ENCODE measurements around the gene FRYL.
A peak's percentile ranks its signal among the peaks of the same experiment; 100 is the strongest.

Gene FRYL

DNA sequence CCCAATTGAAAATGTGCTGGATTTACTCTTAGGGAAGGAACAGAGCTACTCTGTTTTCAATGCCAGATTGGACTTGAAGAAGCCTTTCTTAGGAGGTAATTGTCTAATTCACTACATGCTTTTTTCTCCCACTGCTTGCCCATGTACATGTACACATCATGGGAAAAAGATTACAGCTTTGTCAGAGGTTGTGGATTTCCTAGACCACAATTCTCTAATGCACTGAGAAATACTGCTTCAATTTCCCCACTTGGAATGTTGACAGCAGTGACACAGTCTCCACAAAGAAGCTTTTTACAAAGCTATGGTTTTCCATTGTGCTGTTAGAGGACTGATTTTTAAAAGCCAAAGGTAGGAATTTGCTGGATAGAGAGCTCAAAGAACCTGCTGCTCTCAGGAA lies 270.5 kb downstream of the FRYL start:
- H3K18ac ChIP-seq (ENCODE audit: low read length), result no peak overlapping the region
- no peak overlapping the region for H3K4me2 ChIP-seq (ENCODE audit: low read length)
- no peak overlapping the region for H2AFZ ChIP-seq (ENCODE audit: insufficient read depth, low read length, poor library complexity)
- no peaks in the 10 kb centered on the region for H3K79me1 ChIP-seq (ENCODE audit: low read length)
- no peak overlapping the region for H4K12ac ChIP-seq (ENCODE audit: low read depth, low read length)
- H3K23ac ChIP-seq (ENCODE audit: low read length), result no peak overlapping the region
- no peak overlapping the region for H4K91ac ChIP-seq (ENCODE audit: low read depth, low read length)
- no peak overlapping the region for H3K14ac ChIP-seq (ENCODE audit: low read length)
- no peak overlapping the region for H3K27ac ChIP-seq (ENCODE audit: low read depth, low read length)
- no peak overlapping the region for H3K4me3 ChIP-seq (ENCODE audit: low read depth, low read length)
- H3K4me1 ChIP-seq (ENCODE audit: control insufficient read depth in 1 of 2, insufficient read depth in 2 of 2, low read length in 2 of 2), result no peaks in the 10 kb centered on the region
- H3K36me3 ChIP-seq (ENCODE audit: control insufficient read depth in 1 of 2, insufficient read depth in 2 of 2, low read length in 2 of 2), result peaks cover 2 to 13% of the 10 kb centered on the region in 2 experiments
- no peak overlapping the region for H2AK5ac ChIP-seq (ENCODE audit: low read length)
- H4K8ac ChIP-seq (ENCODE audit: low read depth, low read length), result no peak overlapping the region
- no peak for DNase-seq
- no peak overlapping the region for H2BK5ac ChIP-seq (ENCODE audit: low read depth, low read length, poor library complexity)
- no peaks in the 10 kb centered on the region for H3K27me3 ChIP-seq (ENCODE audit: insufficient read depth, low read length)
- no peaks in the 10 kb centered on the region for H3K79me2 ChIP-seq (ENCODE audit: control insufficient read depth, insufficient read depth, low read length, poor library complexity)
- H3K4ac ChIP-seq (ENCODE audit: low read depth, low read length), result no peak overlapping the region
- no peaks in the 10 kb centered on the region for H3K9me3 ChIP-seq (ENCODE audit: insufficient read depth, low read depth, low read length)
- H2BK120ac ChIP-seq (ENCODE audit: insufficient read depth, low read length, poor library complexity), result no peak overlapping the region
- no peak overlapping the region for H3K9ac ChIP-seq (ENCODE audit: low read length)
- H2BK12ac ChIP-seq (ENCODE audit: low read length), result no peak overlapping the region

GRCh38 chr4:48506716-48507115 lies 273.4 kb downstream of the FRYL start:
- H2BK120ac ChIP-seq (ENCODE audit: insufficient read depth, low read length, poor library complexity), result no peak overlapping the region
- H3K14ac ChIP-seq (ENCODE audit: low read length), result no peak overlapping the region
- H3K4ac ChIP-seq (ENCODE audit: low read depth, low read length), result no peak overlapping the region
- peaks cover 0 to 9% of the 10 kb centered on the region in 2 experiments for H3K36me3 ChIP-seq (ENCODE audit: control insufficient read depth in 1 of 2, insufficient read depth in 2 of 2, low read length in 2 of 2)
- WGBS (ENCODE audit: extremely low coverage, insufficient coverage, insufficient read length), result no CpG with 5 or more reads among the region's 2 CpGs
- H2AFZ ChIP-seq (ENCODE audit: insufficient read depth, low read length, poor library complexity), result no peak overlapping the region
- H4K8ac ChIP-seq (ENCODE audit: low read depth, low read length), result no peak overlapping the region
- no peak overlapping the region for H2BK5ac ChIP-seq (ENCODE audit: low read depth, low read length, poor library complexity)
- H3K4me3 ChIP-seq (ENCODE audit: low read depth, low read length), result no peak overlapping the region
- H2AK5ac ChIP-seq (ENCODE audit: low read length), result no peak overlapping the region
- H3K79me2 ChIP-seq (ENCODE audit: control insufficient read depth, insufficient read depth, low read length, poor library complexity), result no peaks in the 10 kb centered on the region
- no peaks in the 10 kb centered on the region for H3K4me1 ChIP-seq (ENCODE audit: control insufficient read depth in 1 of 2, insufficient read depth in 2 of 2, low read length in 2 of 2)
- H3K23ac ChIP-seq (ENCODE audit: low read length), result no peak overlapping the region
- no peaks in the 10 kb centered on the region for H3K79me1 ChIP-seq (ENCODE audit: low read length)
- H4K12ac ChIP-seq (ENCODE audit: low read depth, low read length), result no peak overlapping the region
- H4K91ac ChIP-seq (ENCODE audit: low read depth, low read length), result no peak overlapping the region
- H3K27me3 ChIP-seq (ENCODE audit: insufficient read depth, low read length), result no peaks in the 10 kb centered on the region
- H3K18ac ChIP-seq (ENCODE audit: low read length), result no peak overlapping the region
- no peak overlapping the region for H2BK12ac ChIP-seq (ENCODE audit: low read length)
- DNase-seq, result peak in 1 of 2 donors; percentile 16
- no peak overlapping the region for H3K9ac ChIP-seq (ENCODE audit: low read length)
- no peak overlapping the region for H3K27ac ChIP-seq (ENCODE audit: low read depth, low read length)
- no peak overlapping the region for H3K4me2 ChIP-seq (ENCODE audit: low read length)
- H3K9me3 ChIP-seq (ENCODE audit: insufficient read depth, low read depth, low read length), result no peaks in the 10 kb centered on the region

DNA sequence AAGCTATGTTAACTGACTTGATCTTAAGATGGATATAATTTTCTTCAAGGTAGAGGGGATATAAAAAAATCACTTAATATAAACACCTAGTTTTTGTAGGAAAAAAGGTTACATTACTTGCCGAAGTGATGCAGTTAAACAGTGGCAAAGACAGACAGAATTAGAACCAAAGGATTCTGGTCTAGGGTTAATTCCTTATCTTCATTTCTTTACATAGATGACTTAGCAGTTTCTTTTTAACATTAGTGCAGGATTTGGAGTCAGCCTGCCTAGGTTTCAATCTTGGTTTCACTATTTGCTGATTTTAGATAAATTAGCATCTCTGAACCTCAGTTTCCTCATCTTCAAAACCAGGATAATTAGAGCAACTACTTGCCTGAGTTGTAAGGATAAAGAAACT lies 275.7 kb downstream of the FRYL start:
- Histone ChIP-seq H3K27me3 (ENCODE audit: insufficient read depth, low read length) (no peaks in the 10 kb centered on the region), H3K79me2 (ENCODE audit: control insufficient read depth, insufficient read depth, low read length, poor library complexity) (no peaks in the 10 kb centered on the region), H3K18ac (ENCODE audit: low read length) (no peak overlapping the region), H3K27ac (ENCODE audit: low read depth, low read length) (no peak overlapping the region), H3K9ac (ENCODE audit: low read length) (no peak overlapping the region), H3K4me3 (ENCODE audit: low read depth, low read length) (no peak overlapping the region), H3K4me2 (ENCODE audit: low read length) (no peak overlapping the region), H2AK5ac (ENCODE audit: low read length) (no peak overlapping the region), H4K12ac (ENCODE audit: low read depth, low read length) (no peak overlapping the region), H3K79me1 (ENCODE audit: low read length) (no peaks in the 10 kb centered on the region), H3K4ac (ENCODE audit: low read depth, low read length) (no peak overlapping the region), H3K36me3 (ENCODE audit: control insufficient read depth in 1 of 2, insufficient read depth in 2 of 2, low read length in 2 of 2) (peaks cover 3 to 6% of the 10 kb centered on the region in 2 experiments), H2BK12ac (ENCODE audit: low read length) (no peak overlapping the region), H2BK120ac (ENCODE audit: insufficient read depth, low read length, poor library complexity) (no peak overlapping the region), H4K8ac (ENCODE audit: low read depth, low read length) (no peak overlapping the region), H2BK5ac (ENCODE audit: low read depth, low read length, poor library complexity) (no peak overlapping the region), H4K91ac (ENCODE audit: low read depth, low read length) (no peak overlapping the region), H2AFZ (ENCODE audit: insufficient read depth, low read length, poor library complexity) (no peak overlapping the region), H3K23ac (ENCODE audit: low read length) (no peak overlapping the region), H3K14ac (ENCODE audit: low read length) (no peak overlapping the region), H3K4me1 (ENCODE audit: control insufficient read depth in 1 of 2, insufficient read depth in 2 of 2, low read length in 2 of 2) (no peaks in the 10 kb centered on the region), H3K9me3 (ENCODE audit: insufficient read depth, low read depth, low read length) (no peaks in the 10 kb centered on the region)
- DNase-seq, result no peak
- WGBS (ENCODE audit: extremely low coverage, insufficient coverage, insufficient read length), result no CpG with 5 or more reads among the region's 1 CpG

GRCh38 chr4:48504026-48504330 lies 276.1 kb downstream of the FRYL start:
- H2AFZ ChIP-seq (ENCODE audit: insufficient read depth, low read length, poor library complexity), result no peak overlapping the region

More at GRCh38 chr4:48504026-48504330, 276.1 kb downstream of the FRYL start:
- H3K14ac ChIP-seq (ENCODE audit: low read length), result no peak overlapping the region
- H3K4me2 ChIP-seq (ENCODE audit: low read length), result no peak overlapping the region
- no peak overlapping the region for H2BK120ac ChIP-seq (ENCODE audit: insufficient read depth, low read length, poor library complexity)
- no peak for DNase-seq
- H3K18ac ChIP-seq (ENCODE audit: low read length), result no peak overlapping the region
- H4K91ac ChIP-seq (ENCODE audit: low read depth, low read length), result no peak overlapping the region
- no peaks in the 10 kb centered on the region for H3K9me3 ChIP-seq (ENCODE audit: insufficient read depth, low read depth, low read length)
- no peaks in the 10 kb centered on the region for H3K27me3 ChIP-seq (ENCODE audit: insufficient read depth, low read length)
- no peaks in the 10 kb centered on the region for H3K79me2 ChIP-seq (ENCODE audit: control insufficient read depth, insufficient read depth, low read length, poor library complexity)
- peaks cover 3 to 6% of the 10 kb centered on the region in 2 experiments for H3K36me3 ChIP-seq (ENCODE audit: control insufficient read depth in 1 of 2, insufficient read depth in 2 of 2, low read length in 2 of 2)
- H3K4ac ChIP-seq (ENCODE audit: low read depth, low read length), result no peak overlapping the region
- no peak overlapping the region for H2AK5ac ChIP-seq (ENCODE audit: low read length)
- no peak overlapping the region for H2BK12ac ChIP-seq (ENCODE audit: low read length)
- no peaks in the 10 kb centered on the region for H3K4me1 ChIP-seq (ENCODE audit: control insufficient read depth in 1 of 2, insufficient read depth in 2 of 2, low read length in 2 of 2)
- H3K79me1 ChIP-seq (ENCODE audit: low read length), result no peaks in the 10 kb centered on the region
- H3K9ac ChIP-seq (ENCODE audit: low read length), result no peak overlapping the region
- H3K23ac ChIP-seq (ENCODE audit: low read length), result no peak overlapping the region
- H2BK5ac ChIP-seq (ENCODE audit: low read depth, low read length, poor library complexity), result no peak overlapping the region
- no peak overlapping the region for H4K12ac ChIP-seq (ENCODE audit: low read depth, low read length)
- no CpG with 5 or more reads among the region's 2 CpGs for WGBS (ENCODE audit: extremely low coverage, insufficient coverage, insufficient read length)
- H3K4me3 ChIP-seq (ENCODE audit: low read depth, low read length), result no peak overlapping the region
- no peak overlapping the region for H3K27ac ChIP-seq (ENCODE audit: low read depth, low read length)
- H4K8ac ChIP-seq (ENCODE audit: low read depth, low read length), result no peak overlapping the region

Measured in trophoblast cell (in vitro differentiated cells and primary cell).